Sciatic nerve (tissue), 2 donors: Measurements from ENCODE around the gene UBE4B. TPM values are rescaled to one million over a fixed set of nuclear protein-coding genes. Genes with fewer than 3 reads are reported as not detected.
"Not testable (repeated sequence)": the region's sequence is repeated elsewhere in the genome, so short reads cannot be mapped to it uniquely, and the experiment has no call there.

Experiments used
- ATAC-seq: fragments of 200-7000 bp; cut with Tn5 transposase; one replicate; pipeline ENCODE4 v1.9.1; 2020; ENCODE audit warnings: mild to moderate bottlenecking, moderate library complexity
- DNase-seq: peaks from one replicate; pipeline ENCODE4 v3.0.0-alpha.2; 2020; ENCODE audit warnings: low spot score
- intact Hi-C: fragments of 100-400 bp; cut with DNase I; formaldehyde crosslinking; loops from one replicate; pipeline ENCODE4 v1.14.2; 2022
- microRNA-seq: library from miRNA; unstranded; fragments of <30 nt; microRNA quantifications from one replicate; pipeline ENCODE4 v1.2.0, GENCODE V29; 2020
- total RNA-seq: library from RNA; stranded (reverse); fragmentation: NEBNext Ultra II Directional; extraction: Animal tissue kit (Norgen Biotek cat#: 25700); gene quantifications from one replicate; pipeline ENCODE4 v1.2.1, GENCODE V29; 2021
- donor health status: DM: no; HTN: no; CAD: no.
- donor health status: DM: no; HTN: no; CAD: no.

Gene UBE4B
- total RNA-seq, 1 donor from 2014 or later: 42.5 TPM

- intact Hi-C loops: loop anchor here (10.0 kb wide), 1 partner anchor 117 kb away; no protein-coding TSS in a partner anchor
- ATAC-seq (peak; percentile 57), DNase-seq (no peak)
Measured at GRCh38 chr1:10217748-10218441, 185.1 kb downstream of the UBE4B start.

GRCh38 chr1:10220200-10220599 lies 187.4 kb downstream of the UBE4B start:
- DNase-seq (no peak), ATAC-seq (no peak)
- intact Hi-C loops: no loop called here

- intact Hi-C loops, DNase-seq, ATAC-seq: not testable (repeated sequence)
Measured at GRCh38 chr1:10220657-10221056, 187.9 kb downstream of the UBE4B start.

DNA sequence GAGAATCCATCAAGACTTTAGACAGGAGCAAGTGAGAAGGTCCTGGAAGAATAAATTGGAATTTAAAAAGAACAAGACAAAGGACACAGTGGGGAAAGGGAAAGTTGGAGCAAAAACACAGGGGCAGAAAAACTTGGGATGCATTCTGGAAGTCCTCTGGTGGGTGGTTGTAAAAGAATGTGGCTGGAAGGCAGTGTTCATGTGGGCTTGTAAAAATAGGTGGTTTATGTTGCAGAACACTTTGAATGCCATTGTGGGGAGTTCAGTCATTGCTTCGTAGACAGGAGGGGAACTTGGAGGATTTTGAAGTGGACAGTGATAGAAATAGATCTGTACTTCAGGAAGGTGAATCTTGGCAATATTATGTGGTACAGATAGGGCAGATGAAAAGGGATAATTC lies 192.8 kb downstream of the UBE4B start:
- intact Hi-C loops: no loop called here
- no peak for ATAC-seq
- no peak for DNase-seq

- ATAC-seq (no peak), DNase-seq (no peak)
- intact Hi-C loops: no loop called here
Measured at GRCh38 chr1:10228528-10228927, 195.8 kb downstream of the UBE4B start.

DNA sequence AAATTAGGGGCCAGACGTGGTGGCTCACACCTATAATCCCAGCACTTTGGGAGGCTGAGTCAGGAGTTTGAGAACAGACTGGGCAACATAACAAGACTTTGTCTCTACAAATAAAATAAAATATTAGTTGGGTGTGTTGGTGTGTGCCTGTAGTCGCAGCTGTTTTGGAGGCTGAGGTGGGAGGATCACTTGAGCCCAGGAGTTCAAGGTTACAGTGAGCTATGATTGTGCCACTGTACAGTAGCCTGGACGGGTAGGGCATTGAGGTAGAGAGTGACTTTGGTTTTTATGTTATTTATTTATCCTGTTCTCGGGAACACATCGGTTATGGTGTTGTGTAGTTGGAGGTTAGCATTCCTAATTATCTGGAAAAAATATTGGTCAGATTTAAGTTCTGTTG lies 197.1 kb downstream of the UBE4B start:
- DNase-seq: no peak
- ATAC-seq: no peak
- intact Hi-C loops: no loop called here

Small RNA genes lying within 50 kb of the gene (microRNA-seq; reads per million reads assigned to microRNA genes)
- not detected for gene MIR1273D

Other genes starting within 250 kb of the UBE4B start
- gene CLSTN1, start 209.0 kb upstream of the UBE4B start, total RNA-seq: 121 TPM
- 27.6 TPM for gene CTNNBIP1, start 122.7 kb upstream of the UBE4B start, total RNA-seq
- gene LZIC, start 89.6 kb upstream of the UBE4B start, total RNA-seq: 42.4 TPM
- 10.7 TPM for gene NMNAT1, start 89.5 kb upstream of the UBE4B start, total RNA-seq
- gene RBP7, start 35.7 kb upstream of the UBE4B start, total RNA-seq: 15.2 TPM
- 70.4 TPM for gene KIF1B, start 177.6 kb downstream of the UBE4B start, total RNA-seq